Measurements from ENCODE around the gene GPSM3.

The GPSM3 gene

GRCh38 chr6:32174416-32174815, 18.0 kb downstream of the GPSM3 start:
- no peak for DNase-seq (ENCODE audit: low read depth, low spot score)

GRCh38 chr6:32173051-32173727, 19.3 kb downstream of the GPSM3 start:
- DNase-seq (ENCODE audit: low read depth, low spot score) = no peak

GRCh38 chr6:32171234-32171633, 21.2 kb downstream of the GPSM3 start:
- DNase-seq (ENCODE audit: low read depth, low spot score) = no peak

GRCh38 chr6:32170294-32170693, 22.1 kb downstream of the GPSM3 start:
- DNase-seq (ENCODE audit: low read depth, low spot score) = no peak

GRCh38 chr6:32168807-32169591, 23.4 kb downstream of the GPSM3 start:
- no peak for DNase-seq (ENCODE audit: low read depth, low spot score)

- no peak for DNase-seq (ENCODE audit: low read depth, low spot score)
These were observed 24.1 kb downstream of the GPSM3 start for GRCh38 chr6:32168350-32168749.

- no peak for DNase-seq (ENCODE audit: low read depth, low spot score)
These were observed 24.6 kb downstream of the GPSM3 start for GRCh38 chr6:32167761-32168262.

- no peak for DNase-seq (ENCODE audit: low read depth, low spot score)
These were observed 25.2 kb downstream of the GPSM3 start for GRCh38 chr6:32167154-32167760.

- DNase-seq (ENCODE audit: low read depth, low spot score) = no peak
These were observed 25.9 kb downstream of the GPSM3 start for GRCh38 chr6:32166411-32167061.

GRCh38 chr6:32164295-32164694, 28.1 kb downstream of the GPSM3 start, which contains the start of gene EGFL8:
EGFL8 (plus strand) TSS chr6:32164595; CDS start chr6:32166166, 1,571 bp downstream.
- no peak for DNase-seq (ENCODE audit: low read depth, low spot score)

GRCh38 chr6:32163559-32164258, 28.7 kb downstream of the GPSM3 start:
- no peak for DNase-seq (ENCODE audit: low read depth, low spot score)

- no peak for DNase-seq (ENCODE audit: low read depth, low spot score)
These were observed 34.4 kb downstream of the GPSM3 start for GRCh38 chr6:32158052-32158451.

GRCh38 chr6:32156891-32157290, 35.6 kb downstream of the GPSM3 start:
- DNase-seq (ENCODE audit: low read depth, low spot score) = no peak

- no peak for DNase-seq (ENCODE audit: low read depth, low spot score)
These were observed 37.8 kb downstream of the GPSM3 start for GRCh38 chr6:32154514-32155161.

- no peak for DNase-seq (ENCODE audit: low read depth, low spot score)
These were observed 38.6 kb downstream of the GPSM3 start, which contains the start of gene PPT2 for GRCh38 chr6:32153564-32154513. PPT2 (plus strand) TSS chr6:32154141; CDS start chr6:32154595, 454 bp downstream.

- DNase-seq (ENCODE audit: low read depth, low spot score) = no peak
These were observed 39.5 kb downstream of the GPSM3 start for GRCh38 chr6:32152769-32153563.

- no peak for DNase-seq (ENCODE audit: low read depth, low spot score)
These were observed 40.3 kb downstream of the GPSM3 start, which contains the start of gene PRRT1 for GRCh38 chr6:32151863-32152768. PRRT1 (minus strand) TSS chr6:32151939; CDS start chr6:32151827, 112 bp downstream.

Measured in iPS DF 19.7 (cell line).